D721Med (cell line): ENCODE results near the gene SV2C.

Source experiments
- DNase-seq: peaks from one replicate; pipeline ENCODE4 v3.0.0; 2011; ENCODE audit warnings: low spot score; ENCODE audit not compliant: insufficient read length
- FAIRE-seq: peaks from 2 replicates; lab custom pipeline; 2011; peaks lifted over from hg19 to GRCh38; lab: Jason Lieb, UNC
- CTCF ChIP-seq: IDR thresholded peaks from 2 replicates; pipeline ENCODE4 v1.5.1; 2012; ENCODE audit warnings: mild to moderate bottlenecking, control low read depth; ENCODE audit not compliant: insufficient read depth; ENCODE audit errors: missing control alignments

Gene SV2C

GRCh38 chr5:76175051-76175666, 92.0 kb downstream of the SV2C start:
- TF ChIP-seq CTCF = peak; percentile 82
- FAIRE-seq (no peak), DNase-seq (peak; percentile 52)

- FAIRE-seq = no peak
- no peak for DNase-seq
- no peak for TF ChIP-seq CTCF
These were observed 92.7 kb downstream of the SV2C start for GRCh38 chr5:76175821-76176403.

GRCh38 chr5:76177978-76178377, 94.8 kb downstream of the SV2C start:
- FAIRE-seq (no peak), DNase-seq (no peak)
- no peak for TF ChIP-seq CTCF

- no peak for FAIRE-seq
- TF ChIP-seq CTCF = no peak
- DNase-seq = no peak
These were observed 95.7 kb downstream of the SV2C start for GRCh38 chr5:76178913-76179312.

- no peak for FAIRE-seq
- DNase-seq = no peak
- no peak for TF ChIP-seq CTCF
These were observed 97.9 kb downstream of the SV2C start for GRCh38 chr5:76180814-76181805.

GRCh38 chr5:76187386-76187785, 104.2 kb downstream of the SV2C start:
- FAIRE-seq = no peak
- no peak for DNase-seq
- TF ChIP-seq CTCF = no peak
